HG02678 (cell line): ENCODE measurements around the gene CLPTM1L.
"Not testable (repeated sequence)": the region's sequence is repeated elsewhere in the genome, so short reads cannot be mapped to it uniquely, and the experiment has no call there.

Source experiments
- ATAC-seq: cut with Tn5 transposase; IDR thresholded peaks from one replicate; pipeline ENCODE4 v1.9.1; 2021; ENCODE audit warnings: mild to moderate bottlenecking, moderate library complexity; ENCODE audit not compliant: unreplicated experiment

The CLPTM1L gene

GRCh38 chr5:1329111-1329579 is 15.8 kb downstream of the CLPTM1L start:
- ATAC-seq: no peak

DNA sequence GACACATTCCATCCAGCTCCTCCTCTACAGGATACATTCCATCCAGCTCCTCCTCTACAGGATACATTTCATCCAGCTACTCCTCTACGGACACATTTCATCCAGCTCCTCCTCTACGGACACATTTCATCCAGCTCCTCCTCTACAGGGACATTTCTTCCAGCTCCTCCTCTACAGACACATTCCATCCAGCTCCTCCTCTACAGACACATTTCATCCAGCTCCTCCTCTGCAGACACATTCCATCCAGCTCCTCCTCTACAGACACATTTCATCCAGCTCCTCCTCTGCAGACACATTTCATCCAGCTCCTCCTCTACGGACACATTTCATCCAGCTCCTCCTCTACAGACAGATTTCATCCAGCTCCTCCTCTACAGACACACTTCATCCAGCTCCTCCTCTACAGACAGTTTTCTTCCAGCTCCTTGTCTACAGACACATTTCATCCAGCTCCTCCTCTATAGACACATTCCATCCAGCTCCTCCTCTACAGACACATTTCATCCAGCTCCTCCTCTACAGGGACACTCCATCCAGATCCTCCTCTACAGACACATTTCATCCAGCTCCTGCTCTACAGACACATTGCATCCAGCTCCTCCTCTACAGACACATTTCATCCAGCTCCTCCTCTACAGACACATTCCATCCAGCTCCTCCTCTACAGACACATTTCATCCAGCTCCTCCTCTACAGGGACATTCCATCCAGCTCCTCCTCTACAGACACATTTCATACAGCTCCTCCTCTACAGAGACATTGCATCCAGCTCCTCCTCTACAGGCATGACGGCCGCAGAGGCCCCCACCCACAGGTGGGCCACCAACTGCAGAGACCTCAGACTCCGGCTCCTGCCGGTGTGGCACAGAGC is 16.4 kb downstream of the CLPTM1L start:
- ATAC-seq: not testable (repeated sequence)

DNA sequence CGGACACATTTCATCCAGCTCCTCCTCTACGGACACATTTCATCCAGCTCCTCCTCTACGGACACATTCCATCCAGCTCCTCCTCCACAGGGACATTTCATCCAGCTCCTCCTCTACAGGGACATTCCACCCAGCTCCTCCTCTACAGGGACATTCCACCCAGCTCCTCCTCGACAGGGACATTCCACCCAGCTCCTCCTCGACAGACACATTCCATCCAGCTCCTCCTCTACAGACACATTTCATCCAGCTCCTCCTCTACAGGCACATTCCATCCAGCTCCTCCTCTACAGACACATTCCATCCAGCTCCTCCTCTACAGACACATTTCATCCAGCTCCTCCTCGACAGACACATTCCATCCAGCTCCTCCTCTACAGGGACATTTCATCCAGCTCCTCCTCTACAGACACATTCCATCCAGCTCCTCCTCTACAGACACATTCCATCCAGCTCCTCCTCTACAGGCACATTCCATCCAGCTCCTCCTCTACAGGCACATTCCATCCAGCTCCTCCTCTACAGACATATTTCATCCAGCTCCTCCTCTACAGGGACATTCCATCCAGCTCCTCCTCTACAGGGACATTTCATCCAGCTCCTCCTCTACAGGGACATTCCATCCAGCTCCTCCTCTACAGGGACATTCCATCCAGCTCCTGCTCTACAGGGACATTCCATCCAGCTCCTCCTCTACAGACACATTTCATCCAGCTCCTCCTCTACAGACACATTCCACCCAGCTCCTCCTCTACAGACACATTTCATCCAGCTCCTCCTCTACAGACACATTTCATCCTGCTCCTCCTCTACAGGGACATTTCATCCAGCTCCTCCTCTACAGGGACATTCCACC is 17.8 kb downstream of the CLPTM1L start:
- ATAC-seq: not testable (repeated sequence)

- ATAC-seq: not testable (repeated sequence)
Observed at GRCh38 chr5:1326532-1326875, 18.4 kb downstream of the CLPTM1L start.

DNA sequence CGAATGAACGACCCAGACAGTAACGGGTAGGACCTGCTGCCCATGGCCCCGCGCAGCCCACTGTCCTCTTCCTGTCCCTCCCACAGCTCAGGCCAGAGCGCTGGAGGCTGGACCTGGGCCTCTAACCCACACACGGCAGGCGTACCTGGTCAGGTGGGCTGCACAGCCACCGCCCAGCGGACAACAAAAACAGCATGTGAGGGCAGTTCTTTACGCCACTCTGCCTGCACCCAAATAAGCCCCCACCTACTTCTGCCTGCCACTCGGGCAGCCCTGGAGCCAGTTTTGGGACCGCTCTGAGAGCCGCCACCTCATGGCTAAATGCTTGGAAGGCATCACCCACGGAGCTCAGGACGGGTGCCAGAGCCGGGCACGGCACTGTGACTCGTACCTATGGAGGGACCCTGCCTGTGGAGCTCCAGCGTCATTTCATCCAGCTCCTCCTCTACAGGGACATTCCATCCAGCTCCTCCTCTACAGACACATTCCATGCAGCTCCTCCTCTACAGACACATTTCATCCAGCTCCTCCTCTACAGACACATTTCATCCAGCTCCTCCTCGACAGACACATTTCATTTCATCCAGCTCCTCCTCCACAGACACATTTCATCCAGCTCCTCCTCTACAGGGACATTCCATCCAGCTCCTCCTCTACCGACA is 18.9 kb downstream of the CLPTM1L start:
- no peak for ATAC-seq

- ATAC-seq: no peak
Observed at GRCh38 chr5:1325191-1325741, 19.6 kb downstream of the CLPTM1L start.

DNA sequence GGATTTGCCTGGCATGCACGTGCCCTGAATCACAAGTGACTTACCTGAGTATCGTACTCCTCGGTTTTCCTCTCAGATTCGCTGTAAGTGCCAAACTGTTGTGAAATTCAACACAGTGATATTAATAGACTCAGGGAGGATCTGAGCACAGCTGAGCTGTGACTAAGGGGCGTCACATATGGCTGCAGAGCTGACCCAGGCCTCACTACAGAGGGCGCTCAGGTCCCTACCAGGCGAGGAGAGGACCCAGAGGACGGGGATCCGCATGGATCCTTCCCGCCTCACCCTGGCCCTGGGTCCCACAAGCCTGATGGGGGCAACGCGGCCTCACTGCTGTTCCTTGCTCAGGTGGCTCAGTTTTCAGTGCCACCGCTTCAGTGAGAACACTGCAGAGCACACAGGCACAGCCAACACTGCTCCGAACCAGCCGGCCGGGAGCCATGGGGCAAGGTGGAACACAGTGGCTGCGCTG is 20.1 kb downstream of the CLPTM1L start:
- no peak for ATAC-seq

GRCh38 chr5:1324301-1324700 is 20.6 kb downstream of the CLPTM1L start:
- no peak for ATAC-seq

- no peak for ATAC-seq
Observed at GRCh38 chr5:1323803-1324173, 21.1 kb downstream of the CLPTM1L start.

- ATAC-seq: no peak
Observed at GRCh38 chr5:1322955-1323802, 21.7 kb downstream of the CLPTM1L start.

DNA sequence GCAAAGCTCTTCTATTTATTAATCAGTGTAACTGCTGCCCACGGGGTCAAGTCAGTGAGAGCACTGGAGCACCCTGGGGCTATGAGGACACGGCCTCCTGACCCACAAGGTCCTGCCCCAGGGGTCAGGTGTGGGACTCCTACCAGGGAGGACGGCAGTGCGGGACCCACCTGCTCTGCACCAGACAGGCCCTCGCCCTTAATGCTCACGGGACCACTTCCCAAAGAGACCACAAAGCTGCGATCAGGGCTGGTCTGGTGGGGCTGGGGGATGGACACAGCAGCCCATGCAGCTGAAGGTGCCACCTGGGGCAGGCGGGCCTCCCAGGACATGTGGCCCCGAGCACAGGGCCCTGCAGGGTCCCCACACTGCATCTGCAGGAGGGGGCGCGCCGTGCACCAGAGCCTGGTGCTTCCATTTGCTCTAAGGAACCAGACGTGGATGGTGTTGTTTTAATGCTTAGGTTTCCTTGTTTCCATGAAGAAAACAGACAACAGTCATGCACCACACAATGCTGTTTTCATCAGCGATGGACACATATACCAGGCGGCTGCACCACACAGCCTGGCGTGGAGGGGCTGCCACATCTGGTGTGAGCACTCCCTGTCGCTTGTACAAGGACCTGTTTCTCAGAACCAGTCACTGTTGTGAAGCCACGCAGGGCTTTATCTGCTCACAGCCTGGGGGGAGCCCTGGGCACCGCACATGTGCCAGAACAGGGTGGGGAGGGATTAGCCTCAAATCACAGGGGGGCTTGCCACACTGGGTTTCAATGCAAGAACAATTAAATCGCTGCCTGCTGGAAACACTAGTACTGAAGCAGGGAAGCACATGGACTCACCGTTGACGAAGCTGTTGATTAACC is 22.6 kb downstream of the CLPTM1L start:
- ATAC-seq: no peak

- ATAC-seq: no peak
Observed at GRCh38 chr5:1321576-1321975, 23.3 kb downstream of the CLPTM1L start.

DNA sequence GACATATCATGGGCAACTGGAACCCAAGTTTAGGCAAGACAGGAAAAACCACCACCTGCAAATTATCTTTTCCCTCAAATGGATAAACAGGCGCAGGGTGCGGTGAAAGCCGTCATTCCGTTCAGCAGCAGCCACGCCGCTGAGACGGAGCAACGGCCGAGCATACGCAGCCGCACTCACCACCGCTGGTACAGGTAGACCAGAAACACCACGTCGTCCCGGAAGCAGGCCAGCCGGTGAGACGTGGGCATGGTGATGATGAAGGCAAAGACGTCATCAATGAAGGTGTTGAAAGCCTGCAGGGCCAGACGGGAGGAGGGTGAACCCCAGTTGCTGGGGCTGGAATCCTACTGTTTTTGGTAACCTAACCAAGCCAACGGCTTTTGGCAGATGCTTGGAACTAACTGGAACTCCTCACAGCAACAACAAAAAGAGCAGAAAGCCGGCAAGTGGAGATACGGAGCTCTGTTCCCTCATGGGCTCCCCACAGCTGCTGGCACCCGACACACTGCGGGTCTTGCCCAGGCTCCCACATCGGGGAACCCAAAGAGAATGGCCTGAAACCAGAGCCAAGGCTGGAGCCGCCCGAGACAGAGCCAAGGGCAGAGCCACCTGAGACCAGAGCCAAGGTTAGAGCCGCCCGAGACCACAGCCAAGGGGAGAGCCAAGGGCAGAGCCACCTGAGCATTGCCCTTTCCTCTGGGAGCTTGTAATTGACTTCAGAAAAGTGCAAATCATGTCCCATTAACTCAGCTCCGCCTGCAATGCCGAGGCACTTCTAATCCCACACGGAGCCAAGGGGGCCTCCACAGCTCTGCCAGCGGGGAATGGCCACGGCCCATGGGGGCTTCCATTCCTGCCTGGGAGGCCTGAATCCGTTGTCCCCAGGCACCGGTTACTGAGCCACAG is 24.2 kb downstream of the CLPTM1L start:
- no peak for ATAC-seq

DNA sequence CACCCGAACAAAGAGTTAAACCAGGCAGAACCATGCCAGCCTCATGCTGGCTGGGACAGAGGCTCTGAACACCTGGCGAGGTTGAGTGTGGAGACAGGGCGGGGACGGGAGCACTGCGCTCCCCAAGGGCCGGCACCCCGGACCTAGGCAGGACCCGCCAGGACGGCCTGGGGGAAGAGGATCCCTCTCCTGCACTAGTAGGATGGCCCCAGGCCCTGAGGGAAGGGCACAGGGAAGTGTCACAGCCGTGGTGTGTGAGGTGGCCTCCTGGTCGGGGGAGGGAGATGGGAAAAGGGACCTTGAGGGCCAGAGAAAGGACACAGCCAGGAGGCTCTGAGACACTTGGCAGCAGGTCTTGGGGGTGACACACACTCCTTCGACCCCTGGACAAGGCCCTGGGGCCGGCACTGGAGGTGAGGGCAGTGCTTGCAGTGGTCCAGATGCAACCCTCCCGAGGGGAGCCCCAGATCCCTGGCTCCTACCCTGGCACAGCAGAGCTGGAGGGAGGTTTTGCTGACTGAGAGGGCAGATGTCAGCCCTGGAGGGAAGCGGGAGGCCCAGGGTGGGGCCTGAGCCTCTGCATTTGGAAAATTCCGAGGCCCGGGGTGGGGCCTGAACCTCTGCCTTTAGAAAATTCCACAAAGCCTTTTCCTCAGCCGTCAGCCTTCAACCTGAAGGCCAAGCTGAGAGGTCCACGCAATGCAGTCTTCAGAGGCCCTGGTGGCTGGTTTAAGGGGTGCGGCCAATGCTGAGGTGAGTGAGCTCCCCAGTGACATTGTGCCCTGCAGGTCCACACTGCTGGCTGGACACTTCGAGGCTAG is 25.3 kb downstream of the CLPTM1L start:
- no peak for ATAC-seq

DNA sequence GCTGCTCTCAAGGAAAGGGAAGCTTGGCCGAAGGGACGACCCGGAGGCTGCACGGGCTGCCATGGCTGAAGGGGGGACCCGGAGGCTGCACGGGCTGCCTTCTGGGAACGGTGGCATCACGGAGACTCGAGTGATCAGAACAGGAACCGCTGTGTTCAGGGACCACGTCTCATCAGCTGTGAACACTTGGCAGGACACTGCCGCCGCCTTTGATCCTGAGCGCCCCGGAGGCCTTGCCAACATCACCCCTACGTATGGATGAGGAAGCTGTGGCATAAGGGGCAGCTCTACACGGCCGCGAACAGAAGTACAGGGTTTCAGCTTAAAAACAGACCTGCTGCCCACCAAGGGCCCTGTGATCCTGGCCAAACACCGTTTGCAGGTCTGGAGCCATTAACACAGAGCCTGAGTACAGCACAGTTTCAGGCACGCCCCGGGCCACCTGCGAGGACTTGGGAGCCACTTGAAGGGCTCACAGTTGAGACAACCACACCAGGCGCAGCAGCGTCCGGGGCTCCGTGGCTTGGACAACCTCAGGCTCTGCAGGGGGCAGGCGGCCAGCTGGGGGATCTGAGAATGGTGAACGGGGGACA is 26.1 kb downstream of the CLPTM1L start:
- no peak for ATAC-seq

- ATAC-seq: no peak
Observed at GRCh38 chr5:1317921-1318565, 26.9 kb downstream of the CLPTM1L start.
